Skeletal muscle tissue (tissue), 4 donors: ENCODE results near the gene CERT1. TPM values are rescaled to one million over a fixed set of nuclear protein-coding genes. Genes with fewer than 3 reads are reported as not detected.
A peak's percentile ranks its signal among the peaks of the same experiment; 100 is the strongest.
"Not testable (repeated sequence)": the region's sequence is repeated elsewhere in the genome, so short reads cannot be mapped to it uniquely, and the experiment has no call there.

Experiments used
- H3K27ac ChIP-seq: one replicate; pipeline ENCODE4 v1.7.0; 2013; ENCODE audit warnings: mild to moderate bottlenecking, low read depth, low read length, inconsistent platforms
- H3K27me3 ChIP-seq, 3 donors: one replicate each; pipeline ENCODE4 v1.7.0; 2013; ENCODE audit warnings: low read length in 3 of 3; ENCODE audit not compliant: control insufficient read depth in 3 of 3, insufficient read depth in 3 of 3
- H3K36me3 ChIP-seq, 3 donors: one replicate each; pipeline ENCODE4 v1.7.0; 2013; ENCODE audit warnings: low read length in 3 of 3; ENCODE audit not compliant: control insufficient read depth in 3 of 3, insufficient read depth in 3 of 3
- H3K4me1 ChIP-seq, 3 donors: one replicate each; pipeline ENCODE4 v1.7.0; 2013; ENCODE audit warnings: low read length in 3 of 3, mild to moderate bottlenecking in 3 of 3; ENCODE audit not compliant: control insufficient read depth in 3 of 3, insufficient read depth in 3 of 3
- H3K4me3 ChIP-seq, 3 donors: one replicate each; pipeline ENCODE4 v1.7.0; 2013; ENCODE audit warnings: low read length in 3 of 3
- H3K9ac ChIP-seq, 3 donors: one replicate each; pipeline ENCODE4 v1.7.0; 2013; ENCODE audit warnings: low read length in 3 of 3, mild to moderate bottlenecking in 3 of 3, moderate library complexity in 2 of 3, low read depth in 1 of 3
- H3K9me3 ChIP-seq, 3 donors: one replicate each; pipeline ENCODE4 v1.7.0; 2013; ENCODE audit warnings: low read length in 3 of 3; ENCODE audit not compliant: control insufficient read depth in 3 of 3
- total RNA-seq: library from RNA; depleted of rRNA; stranded (reverse); fragments of >200 nt; gene quantifications from one replicate; pipeline ENCODE4 v1.2.3, GENCODE V29; 2014
- donor health status: Osteomylitis.

Gene CERT1
- total RNA-seq, 1 donor from 2014 or later: 36.5 TPM

GRCh38 chr5:75510836-75511434 is 494 bp downstream of the CERT1 start:
- Histone ChIP-seq H3K4me1 (peaks cover 4 to 30% (median 13%) of the 10 kb centered on the region in 3 donors), H3K36me3 (no peaks in the 10 kb centered on the region), H3K9me3 (no peaks in the 10 kb centered on the region), H3K27me3 (no peaks in the 10 kb centered on the region), H3K9ac (peak overlapping the region; percentile 88 to 92 (median 89)), H3K27ac (peak overlapping the region; percentile 93), H3K4me3 (peak overlapping the region; percentile 84 to 95 (median 84))

DNA sequence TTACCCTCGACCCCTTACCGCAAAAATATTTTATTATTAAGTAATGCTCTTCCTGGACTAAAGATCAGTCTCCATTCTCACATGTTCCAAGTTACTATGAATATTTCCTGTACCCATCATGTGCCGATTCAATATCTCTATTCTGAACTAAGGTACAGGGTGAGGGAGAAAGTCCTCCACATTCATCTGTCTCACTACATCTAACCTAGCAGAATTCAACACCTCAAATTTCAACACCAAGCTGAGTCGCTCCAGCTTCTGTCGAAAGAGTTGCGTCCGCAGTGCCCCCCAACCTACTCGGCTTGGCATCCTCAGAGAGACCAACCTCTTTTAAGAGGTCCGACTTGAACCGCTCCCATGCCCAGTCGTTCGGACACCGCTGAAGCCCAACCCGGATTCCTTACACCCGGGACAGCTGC is 1.0 kb downstream of the CERT1 start:
- H3K27ac ChIP-seq: peak overlapping the region; percentile 93
- no peaks in the 10 kb centered on the region for H3K36me3 ChIP-seq
- peak overlapping the region; percentile 84 to 95 (median 84) for H3K4me3 ChIP-seq
- H3K9me3 ChIP-seq: no peaks in the 10 kb centered on the region
- peak overlapping the region; percentile 88 to 92 (median 89) for H3K9ac ChIP-seq
- peaks cover 4 to 30% (median 13%) of the 10 kb centered on the region in 3 donors for H3K4me1 ChIP-seq
- no peaks in the 10 kb centered on the region for H3K27me3 ChIP-seq

GRCh38 chr5:75509956-75510355 is 1.5 kb downstream of the CERT1 start:
- H3K4me1 ChIP-seq: peaks cover 4 to 30% (median 13%) of the 10 kb centered on the region in 3 donors
- no peaks in the 10 kb centered on the region for H3K9me3 ChIP-seq
- peak overlapping the region; percentile 93 for H3K27ac ChIP-seq
- peak overlapping the region; percentile 88 to 92 (median 89) for H3K9ac ChIP-seq
- H3K36me3 ChIP-seq: no peaks in the 10 kb centered on the region
- H3K4me3 ChIP-seq: peak overlapping the region; percentile 84 to 95 (median 84)
- H3K27me3 ChIP-seq: no peaks in the 10 kb centered on the region

DNA sequence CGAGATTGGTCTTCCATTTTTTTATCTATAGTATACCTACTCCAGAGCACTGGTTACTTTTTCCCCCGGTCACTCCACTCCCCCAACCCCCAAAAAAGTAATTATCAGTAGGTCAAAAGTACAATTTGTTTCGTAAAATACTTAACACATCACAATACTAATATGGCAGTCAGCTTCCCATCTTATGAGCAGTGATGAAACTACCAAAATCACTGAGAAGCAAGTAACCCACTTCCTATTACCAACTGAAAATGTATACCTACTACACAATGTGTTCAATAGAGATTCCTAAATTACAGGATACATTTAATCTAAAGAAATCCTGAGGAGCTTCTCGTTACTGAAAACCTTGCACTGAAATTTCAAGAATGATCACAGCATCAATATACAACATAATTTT is 1.9 kb downstream of the CERT1 start:
- H3K36me3 ChIP-seq: no peaks in the 10 kb centered on the region
- H3K27ac ChIP-seq: peak overlapping the region; percentile 93
- peak overlapping the region; percentile 84 to 95 (median 84) for H3K4me3 ChIP-seq
- H3K9ac ChIP-seq: peak overlapping the region in 2 of 3 donors; percentile 7 to 88
- peaks cover 4 to 30% (median 13%) of the 10 kb centered on the region in 3 donors for H3K4me1 ChIP-seq
- H3K9me3 ChIP-seq: no peaks in the 10 kb centered on the region
- no peaks in the 10 kb centered on the region for H3K27me3 ChIP-seq

- Histone ChIP-seq H3K4me3 (no peak overlapping the region), H3K9ac (no peak overlapping the region), H3K4me1 (peaks cover 4 to 22% (median 11%) of the 10 kb centered on the region in 3 donors), H3K27ac (no peak overlapping the region), H3K9me3 (no peaks in the 10 kb centered on the region), H3K27me3 (no peaks in the 10 kb centered on the region), H3K36me3 (no peaks in the 10 kb centered on the region)
These were observed 3.6 kb downstream of the CERT1 start for GRCh38 chr5:75507841-75508240.

DNA sequence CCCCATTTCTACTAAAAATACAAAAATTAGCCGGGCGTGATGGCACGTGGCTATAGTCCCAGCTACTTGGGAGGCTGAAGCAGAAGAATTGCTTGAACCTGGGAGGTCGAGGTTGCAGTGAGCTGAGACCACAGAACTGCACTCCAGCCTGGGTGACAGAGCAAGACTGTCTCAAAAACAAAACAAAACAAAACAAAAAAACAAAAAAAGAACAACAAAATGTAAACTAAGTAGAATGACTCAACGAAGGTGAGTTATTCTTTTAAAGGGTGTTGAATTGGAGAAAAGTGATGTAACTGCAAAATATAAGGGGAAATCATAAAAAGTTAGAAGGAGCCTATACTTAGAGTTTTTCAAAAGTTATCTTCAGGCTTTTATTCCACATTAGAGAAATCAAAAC is 6.3 kb downstream of the CERT1 start:
- not testable (repeated sequence) for H3K36me3 ChIP-seq

GRCh38 chr5:75498875-75499274 is 12.6 kb downstream of the CERT1 start:
- H3K9ac ChIP-seq, H3K27me3 ChIP-seq, H3K4me1 ChIP-seq, H3K36me3 ChIP-seq, H3K27ac ChIP-seq, H3K4me3 ChIP-seq, H3K9me3 ChIP-seq: not testable (repeated sequence)

More for the DNA sequence above, 6.3 kb downstream of the CERT1 start:
- not testable (repeated sequence) for H3K27ac ChIP-seq, H3K27me3 ChIP-seq, H3K4me3 ChIP-seq, H3K9me3 ChIP-seq, H3K9ac ChIP-seq
- H3K4me1 ChIP-seq: peaks cover 4 to 15% (median 7%) of the 10 kb centered on the region in 3 donors

GRCh38 chr5:75498208-75498777 is 13.1 kb downstream of the CERT1 start:
- Histone ChIP-seq H3K27ac (no peak overlapping the region), H3K4me3 (no peak overlapping the region), H3K4me1 (no peaks in the 10 kb centered on the region), H3K9ac (no peak overlapping the region), H3K36me3 (peaks cover 0 to 9% (median 0%) of the 10 kb centered on the region in 3 donors), H3K9me3 (no peaks in the 10 kb centered on the region), H3K27me3 (no peaks in the 10 kb centered on the region)

DNA sequence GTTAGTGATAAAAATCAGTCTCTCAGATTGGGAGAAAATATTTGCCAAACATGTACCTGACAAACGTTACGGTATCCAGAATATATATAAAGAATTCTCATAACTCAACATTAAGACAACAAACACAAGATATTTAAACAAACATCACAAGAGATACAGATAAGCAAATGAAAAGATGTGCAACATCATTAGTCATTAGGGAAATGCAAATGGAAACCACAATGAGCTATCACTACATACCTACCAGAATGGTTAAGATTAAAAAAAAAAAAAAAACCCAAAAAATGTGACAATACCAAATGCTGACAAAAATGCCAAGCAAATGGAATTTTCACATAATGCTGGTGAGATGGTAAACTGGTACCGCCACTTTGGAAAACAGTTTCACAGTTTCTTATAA is 15.4 kb downstream of the CERT1 start:
- Histone ChIP-seq H3K27ac (no peak overlapping the region), H3K4me1 (no peaks in the 10 kb centered on the region), H3K36me3 (peaks cover 3 to 14% (median 9%) of the 10 kb centered on the region in 3 donors), H3K4me3 (no peak overlapping the region), H3K27me3 (no peaks in the 10 kb centered on the region), H3K9ac (no peak overlapping the region), H3K9me3 (no peaks in the 10 kb centered on the region)

DNA sequence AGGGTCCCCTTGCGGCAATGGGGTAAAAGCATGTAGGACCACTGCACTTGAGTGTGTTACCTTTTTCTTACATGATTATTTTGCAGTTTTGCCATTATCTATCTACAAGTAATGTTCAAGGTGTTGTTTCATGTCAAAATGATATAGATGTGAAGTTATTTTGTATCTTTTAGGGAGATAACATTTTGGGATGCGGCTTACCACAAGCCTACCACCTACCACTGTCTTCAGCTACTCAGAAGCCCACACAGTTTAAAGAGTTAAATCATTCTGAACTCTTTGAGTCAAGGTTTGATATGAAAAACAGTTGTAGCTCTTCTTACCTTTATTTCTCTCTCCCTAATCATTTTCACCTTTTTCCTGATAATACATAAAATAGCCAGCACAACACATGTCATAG is 19.8 kb downstream of the CERT1 start:
- Histone ChIP-seq H3K36me3 (peaks cover 3 to 14% (median 11%) of the 10 kb centered on the region in 3 donors), H3K4me3 (no peak overlapping the region), H3K27me3 (no peaks in the 10 kb centered on the region), H3K9ac (no peak overlapping the region), H3K27ac (no peak overlapping the region), H3K9me3 (no peaks in the 10 kb centered on the region), H3K4me1 (no peaks in the 10 kb centered on the region)
